Dermis microvascular lymphatic vessel endothelial cell (primary cell): ENCODE measurements around the gene GDI2. TPM values are rescaled to one million over a fixed set of nuclear protein-coding genes. Genes with fewer than 3 reads are reported as not detected.
"Not testable (repeated sequence)": the region's sequence is repeated elsewhere in the genome, so short reads cannot be mapped to it uniquely, and the experiment has no call there.

Source experiments
- DNase-seq, 2 donors: peaks; one replicate each; pipeline versions ENCODE4 v3.0.0 to v3.0.0-alpha.2; 2010; ENCODE audit warnings: low read depth in 2 of 2
- total RNA-seq: library from RNA; depleted of rRNA; stranded (reverse); fragments of >200 nt; gene quantifications from 2 replicates; pipeline ENCODE4 v1.2.1, GENCODE V29; 2014

GDI2 gene
- total RNA-seq: 375 and 522 TPM in 2 replicates

DNA sequence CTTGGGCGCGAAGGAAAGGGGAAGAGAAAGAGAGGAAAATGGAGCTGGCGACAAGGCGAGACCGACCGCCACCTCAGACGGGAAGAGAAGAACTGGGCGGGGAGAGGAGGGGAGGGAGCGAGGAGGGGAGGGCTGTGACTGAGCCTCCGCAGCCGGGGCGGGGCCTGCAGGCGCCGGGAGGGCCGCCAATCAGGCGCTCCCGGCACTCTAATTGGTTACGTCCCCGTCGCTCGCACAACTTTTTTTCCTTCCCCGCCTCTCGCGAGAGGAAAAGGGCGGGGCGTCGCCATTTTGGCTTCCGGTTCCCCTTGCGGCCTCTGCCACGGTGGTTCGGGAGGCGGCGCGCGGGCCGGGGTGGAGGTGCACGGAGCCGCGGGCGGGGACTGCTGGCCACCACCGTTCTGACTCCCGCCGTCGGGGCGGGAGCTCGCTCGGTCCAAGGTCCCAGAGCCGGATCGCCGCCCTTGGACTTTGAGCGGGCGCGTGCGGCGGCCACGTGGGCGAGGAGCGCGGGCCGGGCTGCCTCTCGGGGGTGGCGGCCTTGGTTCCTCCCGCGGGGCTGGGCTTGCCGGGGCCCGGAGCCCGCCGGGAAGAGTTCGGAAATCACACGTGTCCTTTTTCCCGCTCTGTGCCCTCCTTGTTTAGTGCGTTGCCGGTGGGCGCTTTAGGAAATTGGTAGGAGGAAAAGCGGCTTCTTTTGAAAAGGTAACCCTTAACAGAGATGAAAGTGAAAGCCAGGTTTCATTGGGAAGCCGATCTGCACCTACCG, at the start of gene GDI2:
Gene GDI2, minus strand, starts transcription at position 94 of the 769 bp plus-strand sequence. CDS start 176 bp downstream, outside the sequence.
- DNase-seq: peak; percentile 89 to 97

DNA sequence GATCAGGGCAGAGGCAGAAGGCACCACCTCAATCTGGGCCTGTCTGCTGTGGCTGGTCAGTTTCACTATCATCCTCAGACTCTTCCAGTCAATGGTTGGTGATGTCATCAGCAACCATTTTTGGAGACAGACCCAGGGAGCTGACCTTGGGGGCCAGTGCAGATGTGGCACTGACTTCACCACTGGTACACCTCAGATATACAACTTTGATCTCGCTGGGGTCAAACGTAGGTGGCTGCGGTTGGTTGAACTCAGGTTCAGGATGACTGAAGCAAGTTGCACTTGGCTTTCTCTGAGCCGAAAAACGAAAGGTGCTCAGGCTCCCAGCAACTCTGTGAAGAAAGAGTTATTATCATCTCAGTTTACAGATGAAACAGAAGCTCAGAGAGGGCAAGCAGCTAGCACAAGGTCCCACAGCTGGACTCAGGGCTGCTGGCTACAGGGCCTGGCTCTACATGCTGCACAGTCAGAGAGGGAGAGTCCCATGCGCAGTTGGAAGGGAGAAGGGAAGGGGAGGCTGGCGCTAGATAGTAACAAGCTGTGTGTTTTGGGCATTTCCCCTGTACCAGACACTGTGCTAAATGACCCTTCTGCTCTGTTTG, 49.2 kb upstream of the GDI2 start:
- no peak for DNase-seq

DNA sequence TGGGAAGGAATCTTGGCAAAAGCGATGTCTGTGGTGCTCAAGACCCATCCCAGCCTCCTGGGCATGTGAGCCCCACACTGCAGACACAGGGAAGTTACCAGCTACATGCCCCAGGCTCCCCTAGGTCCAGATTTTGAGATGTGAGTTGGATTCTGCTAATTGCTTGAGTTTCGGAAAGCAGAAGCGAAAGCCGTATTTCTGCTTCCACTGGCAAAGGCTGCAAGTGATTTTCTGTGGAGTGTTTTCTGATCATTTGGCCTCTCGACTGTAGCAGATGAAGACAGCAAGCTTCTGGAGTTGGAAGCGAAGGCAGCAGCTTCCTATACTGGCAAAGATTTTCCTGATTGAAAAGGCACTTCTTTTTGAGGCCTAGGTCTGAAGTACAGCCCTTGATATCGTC, 46.8 kb upstream of the GDI2 start:
- DNase-seq: no peak

DNA sequence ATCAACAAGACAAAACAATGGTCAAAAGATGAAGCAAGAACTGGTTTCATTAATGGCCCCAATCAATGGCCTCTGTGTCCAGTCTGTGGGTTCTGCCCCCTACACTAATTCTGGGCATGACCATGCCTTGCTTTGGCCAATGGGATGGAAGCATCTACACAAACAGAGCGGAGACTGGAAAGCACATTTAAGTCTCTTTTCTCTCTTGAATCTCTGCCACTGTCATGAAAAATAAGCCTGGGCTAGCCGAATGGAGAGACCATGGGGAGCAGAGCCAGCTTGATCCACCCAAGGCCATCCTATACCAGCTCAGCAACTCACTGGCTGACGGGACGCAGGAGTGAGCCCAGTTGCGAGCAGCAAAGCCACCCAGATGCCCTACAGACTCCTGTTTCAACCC, 45.6 kb upstream of the GDI2 start:
- DNase-seq: no peak

DNA sequence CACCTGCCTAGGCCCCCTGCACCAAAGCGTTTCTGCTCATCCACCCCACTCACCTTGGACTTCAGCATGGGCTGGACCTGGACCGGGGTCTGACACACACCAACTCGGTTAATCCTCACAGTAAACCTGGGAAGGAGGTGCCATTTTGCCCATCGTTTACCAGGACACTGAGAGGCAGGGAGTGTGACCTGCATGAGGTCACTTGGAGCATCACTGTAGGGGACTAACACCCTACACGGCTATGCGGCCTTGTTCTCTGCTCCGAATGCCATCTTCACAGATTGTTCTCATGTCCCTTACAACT, 43.4 kb upstream of the GDI2 start:
- no peak for DNase-seq

DNA sequence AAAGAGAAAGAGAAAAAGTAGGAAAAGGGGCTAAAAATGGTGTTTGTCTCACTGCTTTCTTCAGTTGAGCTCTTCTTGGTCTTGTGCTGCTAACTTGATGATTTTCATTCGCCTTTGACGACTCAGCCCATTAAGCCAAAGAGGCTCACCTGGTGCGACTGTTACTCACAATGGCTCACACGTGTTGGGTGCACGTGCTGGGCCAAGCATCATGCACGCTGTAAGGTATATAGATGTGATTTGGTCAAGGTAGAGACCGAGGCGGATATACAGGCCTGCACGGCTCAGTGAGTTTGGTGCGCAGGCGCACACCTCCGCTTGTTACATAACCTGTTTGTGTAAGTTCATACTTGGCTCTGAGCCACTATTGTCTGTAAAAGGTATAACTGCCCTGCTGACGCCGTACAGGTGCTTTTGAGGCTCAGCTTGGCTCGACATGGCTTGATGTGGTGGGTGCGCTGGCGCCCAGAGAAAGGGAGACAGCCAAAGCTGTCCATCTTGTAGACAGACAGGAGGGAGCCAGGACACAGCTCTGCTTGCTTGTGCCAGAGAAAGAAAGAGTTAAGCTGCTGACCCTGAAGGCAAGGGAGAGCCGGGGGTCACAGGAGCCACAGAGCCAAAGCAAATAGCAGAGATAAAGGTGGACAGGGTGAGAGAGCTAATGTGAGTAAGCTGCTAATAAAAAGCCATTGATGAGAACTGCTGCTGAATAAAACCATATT, 42.9 kb upstream of the GDI2 start:
- DNase-seq: no peak

DNA sequence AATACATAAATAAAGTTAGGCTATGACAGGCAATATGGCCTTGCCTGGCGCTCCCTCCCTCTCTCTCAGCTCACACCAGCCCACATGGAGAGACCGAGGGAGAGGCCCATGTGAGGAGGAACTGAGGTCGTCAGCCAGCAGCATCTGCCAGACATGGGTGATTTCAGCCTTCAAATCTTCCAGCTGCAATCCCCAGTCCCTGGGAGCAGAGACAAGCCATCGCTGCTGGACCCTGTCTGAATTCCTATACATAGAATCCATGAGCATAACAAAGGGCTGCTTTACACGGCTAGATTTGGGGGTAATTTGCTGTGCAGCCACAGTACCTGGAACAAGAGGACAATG, 40.9 kb upstream of the GDI2 start:
- no peak for DNase-seq

DNA sequence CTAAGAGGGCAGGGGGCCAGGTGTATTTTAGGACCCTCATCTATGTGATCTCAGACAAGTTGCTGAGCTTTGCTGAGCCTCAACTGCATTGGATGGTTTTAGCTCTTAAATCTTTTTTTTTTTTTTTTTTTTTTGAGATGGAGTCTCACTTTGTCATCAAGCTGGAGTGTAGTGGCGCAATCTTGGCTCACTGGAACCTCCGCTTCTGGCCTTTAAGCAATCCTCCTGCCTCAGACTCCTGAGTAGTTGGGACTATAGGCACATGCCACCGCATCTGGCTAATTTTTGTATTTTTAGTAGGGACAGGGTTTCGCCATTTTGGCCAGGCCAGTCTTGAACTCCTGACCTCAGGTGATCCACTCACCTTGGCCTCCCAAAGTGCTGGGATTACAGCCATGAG, 33.4 kb upstream of the GDI2 start:
- DNase-seq: not testable (repeated sequence)

DNA sequence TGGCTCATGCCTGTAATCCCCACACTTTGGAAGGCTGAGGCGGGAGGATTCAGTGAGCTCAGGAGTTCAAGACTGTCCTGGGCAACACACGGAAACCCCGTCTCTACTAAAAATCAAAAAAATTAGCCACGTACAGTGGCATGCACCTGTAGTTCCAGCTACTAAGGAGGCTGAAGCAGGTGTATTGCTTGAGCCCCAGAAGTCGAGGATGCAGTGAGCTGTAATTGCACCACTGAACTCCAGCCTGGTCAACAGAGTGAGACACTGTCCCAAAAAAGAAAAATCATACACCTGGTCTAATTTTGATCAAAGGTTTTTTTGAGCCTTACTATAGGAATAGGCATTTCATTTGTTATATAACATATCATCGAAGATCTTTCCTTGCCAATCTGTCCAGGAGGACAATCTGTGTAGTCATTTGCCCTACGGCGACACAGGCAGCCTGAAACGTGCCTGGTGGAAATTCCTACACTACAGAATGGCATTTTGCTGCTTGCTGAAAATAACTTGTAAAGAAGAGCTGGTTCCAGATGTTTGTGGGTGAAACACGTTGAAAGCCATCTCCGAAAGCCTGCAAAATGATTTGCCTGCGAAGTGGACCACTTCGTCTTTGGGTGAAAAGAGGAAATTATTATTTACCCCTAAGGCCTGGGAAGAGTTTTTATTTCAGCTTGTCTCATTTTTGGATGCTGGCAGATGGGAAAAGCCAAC, 31.3 kb upstream of the GDI2 start:
- no peak for DNase-seq

DNA sequence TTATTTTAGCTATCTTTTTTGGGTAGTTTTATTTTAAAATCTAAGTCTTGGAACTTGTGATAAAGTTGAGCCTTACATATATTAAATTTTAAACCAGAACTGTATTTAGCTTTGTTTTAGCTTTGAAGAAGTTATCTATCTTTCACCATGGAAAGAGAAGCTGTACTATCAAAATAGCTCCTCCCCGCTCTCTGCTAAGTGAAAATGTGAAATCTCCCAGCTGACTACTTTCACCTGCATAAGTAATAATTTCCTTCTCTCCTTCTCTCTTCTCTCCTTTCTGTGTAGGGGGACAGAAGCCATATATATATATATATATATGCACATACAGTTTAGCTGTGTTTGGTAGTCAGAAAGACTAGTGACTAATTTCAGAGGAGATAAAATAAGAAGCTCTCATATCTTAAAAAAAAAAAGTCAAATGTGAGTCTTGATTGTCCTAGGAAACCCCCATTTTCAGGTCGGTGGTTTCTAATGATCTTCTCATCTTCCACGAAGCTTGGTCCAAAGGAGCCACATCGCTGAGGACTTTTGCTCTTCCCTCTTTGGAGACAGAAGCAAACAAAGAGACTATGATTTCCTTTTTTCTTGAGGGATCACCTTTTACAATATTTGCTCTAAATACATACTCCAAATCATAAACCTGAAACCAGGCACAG, 30.6 kb upstream of the GDI2 start:
- DNase-seq: no peak

DNA sequence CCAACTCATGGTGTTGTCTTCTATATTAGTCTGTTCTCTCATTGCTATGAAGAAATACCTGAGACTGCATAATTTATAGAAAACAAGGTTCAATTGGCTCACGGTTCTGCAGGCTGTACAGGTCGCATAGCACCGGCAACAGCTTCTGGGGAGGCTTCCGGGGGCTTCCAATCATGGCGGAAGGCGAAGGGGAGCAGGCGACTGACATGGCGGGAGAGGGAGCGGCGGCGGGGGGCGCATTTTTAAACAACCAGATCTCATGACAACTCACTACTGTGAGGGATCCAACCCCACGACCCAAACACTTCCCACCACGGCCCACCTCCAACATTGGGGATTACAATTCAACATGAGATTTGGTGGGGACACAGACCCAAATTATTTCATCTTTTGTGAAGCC, 28.7 kb upstream of the GDI2 start:
- no peak for DNase-seq

DNA sequence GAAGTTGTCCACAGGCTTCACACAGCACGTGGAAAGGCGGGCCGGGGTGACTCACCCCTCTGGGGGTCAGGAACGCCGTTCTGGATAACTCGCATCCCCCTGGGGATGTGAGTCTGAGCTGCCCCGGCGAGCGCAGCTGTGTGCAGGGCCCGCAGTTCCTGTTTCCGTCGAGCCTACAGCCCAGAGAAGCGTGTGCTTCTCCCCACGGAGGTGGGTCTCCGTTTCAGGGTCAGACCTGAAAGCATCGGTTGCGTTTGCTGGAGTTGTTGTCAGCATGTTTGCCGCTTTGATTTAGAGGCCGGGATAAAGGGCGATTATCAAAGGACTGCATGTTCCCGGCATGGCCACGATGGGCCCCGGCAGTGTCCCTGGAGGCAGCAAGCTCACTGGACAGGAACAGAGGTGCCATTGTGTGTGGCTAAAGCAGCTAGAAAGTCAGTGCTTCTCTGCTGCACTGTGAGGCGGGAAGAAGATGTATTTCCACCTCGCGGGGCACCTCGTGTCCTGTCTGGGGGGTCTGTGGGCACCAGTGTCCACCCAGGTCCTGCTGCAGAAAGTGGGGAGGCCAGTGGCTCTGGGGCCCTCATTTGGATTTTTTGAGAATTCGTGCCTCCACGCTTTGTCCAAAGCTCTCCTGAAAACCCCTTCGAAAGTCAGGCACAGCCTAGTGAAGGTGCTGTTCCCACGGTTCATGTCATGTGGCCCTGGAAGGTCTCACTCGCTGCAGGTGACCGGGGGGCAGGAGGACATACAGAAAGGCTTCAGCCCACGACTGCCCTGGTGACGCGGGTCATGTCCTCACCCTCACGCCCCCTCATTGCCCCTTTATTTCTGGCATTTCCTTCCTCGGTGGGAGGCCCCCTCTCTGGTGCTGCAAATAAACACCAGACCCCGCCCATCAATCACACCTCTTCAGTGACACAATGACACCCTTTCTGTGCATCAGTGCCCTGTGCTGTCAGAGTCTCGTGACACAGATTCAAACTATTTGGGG, 27.4 kb upstream of the GDI2 start:
- peak in 1 of 2 donors; percentile 52 for DNase-seq

DNA sequence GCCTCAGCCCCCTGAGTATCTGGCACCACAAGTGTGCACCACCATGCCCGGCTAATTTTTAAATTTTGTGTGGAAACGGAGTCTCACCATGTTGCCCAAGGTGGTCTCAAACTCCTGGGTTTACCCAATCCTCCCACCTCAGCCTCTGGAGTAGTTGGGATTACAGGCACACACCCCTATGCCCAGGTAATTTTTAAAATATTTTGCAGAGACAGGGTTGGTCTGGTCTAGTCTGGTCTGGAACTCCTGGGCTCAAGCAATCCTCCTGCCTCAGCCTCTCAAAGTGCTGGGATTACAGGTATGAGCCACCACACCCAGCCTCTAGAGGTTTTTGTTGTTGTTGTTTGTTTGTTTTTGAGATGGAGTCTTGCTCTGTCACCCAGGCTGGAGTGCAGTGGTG, 22.9 kb upstream of the GDI2 start:
- not testable (repeated sequence) for DNase-seq

DNA sequence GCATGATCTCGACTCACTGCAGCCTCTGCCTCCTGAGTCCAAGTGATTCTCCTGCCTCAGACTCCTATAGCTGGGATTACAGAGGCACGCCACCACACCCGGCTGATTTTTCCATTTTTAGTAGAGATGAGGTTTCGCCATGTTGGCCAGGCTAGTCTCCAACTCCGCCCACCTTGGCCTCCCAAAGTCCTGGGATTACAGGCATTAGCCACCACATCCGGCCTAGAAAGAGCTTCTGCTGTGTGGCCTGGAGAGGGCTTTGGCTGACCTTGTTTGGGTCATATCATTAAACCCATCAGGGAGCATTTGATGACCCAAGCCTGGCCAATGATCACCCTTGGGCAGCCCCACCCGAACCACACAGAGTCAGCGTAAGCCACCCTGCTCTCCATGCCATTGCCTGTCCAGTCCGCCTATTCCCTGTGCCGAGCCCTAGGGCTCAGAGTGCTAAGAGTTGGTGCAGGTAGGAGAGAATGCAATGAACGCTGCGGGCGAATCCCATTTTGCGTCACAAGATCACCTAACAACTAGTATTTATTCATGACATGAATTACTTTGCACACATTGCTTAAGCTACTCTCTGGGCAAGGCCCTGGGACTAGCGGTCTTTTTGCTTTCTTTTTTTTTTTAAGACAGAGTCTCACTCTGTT, 22.3 kb upstream of the GDI2 start:
- DNase-seq: no peak

DNA sequence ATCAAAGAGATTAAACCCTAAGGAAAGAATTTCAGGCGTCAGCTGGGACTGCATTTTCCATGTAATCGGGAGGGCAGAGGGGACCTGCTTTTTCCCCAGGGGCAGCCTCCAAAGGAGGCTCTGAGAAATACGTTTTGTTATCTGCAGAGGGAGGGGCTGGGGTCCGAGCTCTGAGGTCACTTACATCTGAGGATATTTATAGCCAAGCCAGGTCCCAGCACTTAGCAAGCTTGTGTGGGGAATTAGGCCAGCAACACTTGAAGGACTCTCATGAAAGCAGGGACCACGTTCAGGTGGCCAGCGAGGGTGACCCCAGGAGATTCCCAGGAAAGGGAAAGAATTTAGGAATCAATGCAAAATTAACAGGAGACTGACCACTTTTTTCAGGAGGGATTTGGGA, 20.6 kb upstream of the GDI2 start:
- DNase-seq: no peak

DNA sequence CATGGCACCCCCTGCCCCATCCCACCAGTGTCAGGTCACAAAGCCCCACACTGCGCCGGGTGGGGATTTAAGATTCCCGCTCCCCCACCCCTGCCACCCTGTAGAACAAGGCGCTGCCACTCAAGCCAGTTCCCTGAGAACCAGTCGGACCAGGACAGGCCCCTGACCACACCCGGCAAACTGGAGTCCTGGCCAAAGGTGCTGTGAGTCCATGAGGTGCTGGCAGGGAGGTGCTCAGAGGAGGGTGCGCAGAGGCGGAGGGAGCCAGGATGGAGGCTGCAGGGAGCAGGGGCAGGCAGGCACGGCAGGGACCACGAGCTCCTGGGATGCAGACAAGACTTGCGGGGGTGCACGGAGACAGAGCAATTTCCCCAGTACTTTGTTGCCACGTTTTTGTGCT, 19.7 kb upstream of the GDI2 start:
- DNase-seq: no peak

DNA sequence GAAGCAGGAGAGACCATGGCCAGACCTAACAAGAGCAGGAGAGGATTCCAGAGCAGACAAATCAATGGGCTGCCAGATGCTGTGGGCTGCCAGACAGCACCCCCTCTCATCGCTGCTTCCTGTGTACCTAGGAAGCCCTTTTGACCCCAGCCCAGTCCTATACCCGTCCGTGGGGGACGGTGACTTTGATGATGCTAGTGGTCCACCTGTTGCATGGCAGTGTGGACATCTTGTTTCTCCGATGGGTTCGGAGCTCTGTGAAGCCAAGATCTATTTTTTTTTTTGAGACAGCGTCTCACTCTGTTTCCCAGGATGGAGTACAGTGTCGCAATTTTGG, 18.2 kb upstream of the GDI2 start:
- DNase-seq: no peak

DNA sequence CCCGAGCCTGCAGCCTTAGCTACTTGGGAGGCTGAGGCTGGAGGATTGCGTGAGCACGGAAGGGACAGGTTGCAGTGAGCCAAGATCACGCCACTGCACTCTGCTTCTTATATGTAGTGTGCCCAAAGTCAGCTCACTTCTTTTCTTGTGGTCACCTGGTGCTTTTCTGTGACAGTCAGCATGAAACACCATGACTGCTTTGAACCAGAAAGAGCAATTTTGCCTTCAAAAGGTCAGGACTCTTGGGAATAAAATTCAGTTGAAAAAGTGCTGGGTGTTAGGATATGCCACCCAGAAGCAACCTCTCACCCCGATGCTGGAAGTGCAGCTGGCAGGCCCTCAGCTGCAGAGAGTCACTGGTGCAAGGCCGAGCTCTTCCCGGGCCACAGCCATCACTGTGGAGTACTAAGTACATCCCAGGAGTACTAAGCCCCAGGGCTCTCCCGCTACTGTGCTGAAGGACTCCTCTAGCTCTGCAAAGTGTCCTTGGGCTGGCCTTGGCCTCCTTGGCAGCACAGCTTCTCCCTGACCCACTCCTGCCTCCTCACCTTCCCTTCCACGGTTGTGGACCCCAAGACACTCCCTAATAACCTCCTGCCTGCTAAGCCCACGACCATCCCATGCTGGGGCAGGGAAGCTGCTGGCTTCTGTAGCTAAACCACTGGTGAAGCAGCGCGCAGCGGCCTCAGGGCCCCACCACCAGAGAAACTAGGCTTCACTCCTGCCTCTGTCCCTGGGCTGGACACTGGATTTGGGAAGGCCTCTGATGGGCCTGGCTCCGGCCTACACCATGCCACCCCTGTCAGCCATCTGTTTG, 17.6 kb upstream of the GDI2 start:
- no peak for DNase-seq

DNA sequence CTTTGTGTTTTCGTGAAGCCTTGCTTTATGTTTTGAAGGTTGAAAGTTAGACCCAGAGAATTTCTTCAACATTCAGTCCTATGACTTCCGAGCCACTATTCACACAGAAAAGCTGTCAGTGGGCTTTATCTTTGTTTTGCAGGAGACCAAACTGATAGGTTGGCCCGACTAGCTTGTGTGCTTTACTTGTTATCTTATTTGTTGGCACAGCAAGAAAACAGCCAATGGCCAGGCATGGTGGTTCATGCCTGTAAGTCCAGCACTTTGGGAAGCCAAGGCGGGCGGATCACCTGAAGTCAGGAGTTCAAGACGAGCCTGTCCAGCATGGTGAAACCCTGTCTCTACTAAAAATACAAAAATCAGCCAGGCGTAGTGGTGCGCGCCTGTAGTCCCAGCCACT, 16.0 kb upstream of the GDI2 start:
- no peak for DNase-seq
